Jurkat, Clone E6-1 (cell line): Measurements from ENCODE around the gene SFMBT2.
"Not testable (repeated sequence)": the region's sequence is repeated elsewhere in the genome, so short reads cannot be mapped to it uniquely, and the experiment has no call there.

Experiments used
- DNase-seq: peaks from one replicate; pipeline ENCODE4 v3.0.0-alpha.2; 2011; ENCODE audit warnings: low read depth, low spot score
- H3K4me3 ChIP-seq: 2 replicates; pipeline ENCODE4 v1.5.1; 2011; ENCODE audit warnings: mild to moderate bottlenecking, low read length, control low read depth, moderate library complexity

SFMBT2 gene

DNA sequence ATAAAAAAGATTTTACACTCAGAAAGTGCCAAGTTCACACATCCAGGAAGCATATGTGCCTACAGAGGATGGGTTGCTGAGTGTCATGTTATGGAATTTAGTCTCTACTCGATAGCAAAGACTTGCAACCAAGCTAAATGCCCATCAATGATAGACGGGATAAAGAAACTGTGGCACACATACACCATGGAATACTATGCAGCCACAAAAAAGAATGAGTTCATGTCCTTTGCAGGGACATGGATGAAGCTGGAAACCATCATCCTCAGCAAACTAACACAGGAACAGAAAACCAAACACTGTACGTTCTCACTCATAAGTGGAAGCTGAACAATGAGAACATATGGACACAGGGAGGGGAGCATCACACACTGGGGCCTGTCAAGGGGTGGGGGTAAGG, 198.1 kb downstream of the SFMBT2 start:
- not testable (repeated sequence) for H3K4me3 ChIP-seq

DNA sequence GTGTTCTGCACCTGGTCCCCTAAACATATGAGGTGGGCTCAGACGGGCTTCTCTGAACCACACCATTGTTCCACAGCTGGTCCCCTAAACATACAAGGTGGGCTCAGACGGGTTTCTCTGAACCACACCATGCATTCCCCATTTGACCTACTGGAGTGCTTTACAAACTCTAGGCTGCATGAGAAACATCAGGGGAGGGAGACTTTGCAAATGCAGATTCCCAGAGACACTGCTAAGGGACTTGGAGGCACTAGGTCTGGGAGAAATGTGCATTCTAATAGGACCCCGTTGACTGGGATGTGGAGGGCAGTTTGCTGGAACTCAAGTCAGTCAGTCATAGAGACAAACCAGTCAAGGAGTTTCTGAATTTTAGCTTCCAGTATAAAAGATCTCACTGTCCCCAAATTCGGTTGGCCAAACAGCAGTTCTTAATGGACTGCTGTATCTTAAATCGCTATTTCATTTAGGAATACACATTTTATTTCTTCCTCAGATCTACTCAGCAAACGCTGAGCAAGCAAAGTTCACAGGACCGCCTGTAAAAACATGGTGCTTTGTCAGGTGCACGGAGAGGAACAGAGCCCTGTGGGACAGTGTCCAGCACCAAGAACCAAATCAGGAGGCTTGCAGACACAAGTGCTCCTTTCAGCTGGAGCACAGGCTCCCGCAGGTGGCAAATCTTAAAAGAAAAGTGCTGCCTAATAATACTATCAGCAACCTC, 198.8 kb downstream of the SFMBT2 start:
- DNase-seq = no peak

More for the DNA sequence above, 198.1 kb downstream of the SFMBT2 start:
- not testable (repeated sequence) for DNase-seq

DNA sequence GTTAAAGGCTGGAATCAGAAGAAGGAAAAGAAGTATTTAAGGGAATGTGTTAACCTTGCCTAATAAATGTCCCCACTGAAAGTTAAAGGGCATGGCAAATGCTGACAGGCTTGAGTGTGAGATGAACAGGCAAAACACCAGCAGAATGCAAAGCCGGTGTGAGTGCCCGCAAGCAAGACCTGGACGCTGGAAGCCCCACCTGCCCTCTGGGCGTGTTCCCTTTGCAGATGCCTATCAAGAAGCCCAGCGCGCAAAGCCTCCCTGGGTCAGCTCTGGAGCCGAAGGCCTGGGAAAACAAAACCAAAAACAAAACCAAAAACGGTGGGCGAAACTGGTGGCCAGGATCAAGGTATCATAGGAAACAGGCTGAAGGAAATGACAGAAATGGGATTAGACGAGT, 200.3 kb downstream of the SFMBT2 start:
- H3K4me3 ChIP-seq = no peak overlapping the region
- DNase-seq = no peak

More for the DNA sequence above, 198.8 kb downstream of the SFMBT2 start:
- no peak overlapping the region for H3K4me3 ChIP-seq

DNA sequence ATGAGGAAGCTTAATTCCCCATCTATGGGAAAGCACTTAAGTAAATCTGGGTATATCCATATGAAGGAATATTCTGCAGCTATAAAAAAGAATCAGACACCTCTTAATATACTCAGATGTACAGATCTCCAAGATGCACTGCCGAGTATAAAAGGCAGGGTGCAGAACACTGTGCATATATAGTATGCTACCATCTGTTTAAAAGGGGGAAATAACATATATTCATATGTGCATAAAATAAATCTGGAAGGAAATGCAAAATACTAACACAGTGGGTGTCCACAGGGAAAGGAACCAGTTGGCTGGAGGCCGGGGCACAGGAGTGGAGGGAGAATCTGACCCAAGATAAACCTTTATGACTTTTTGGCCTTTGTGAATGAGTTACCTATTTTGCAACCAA, 201.4 kb downstream of the SFMBT2 start:
- H3K4me3 ChIP-seq = no peak overlapping the region
- no peak for DNase-seq

DNA sequence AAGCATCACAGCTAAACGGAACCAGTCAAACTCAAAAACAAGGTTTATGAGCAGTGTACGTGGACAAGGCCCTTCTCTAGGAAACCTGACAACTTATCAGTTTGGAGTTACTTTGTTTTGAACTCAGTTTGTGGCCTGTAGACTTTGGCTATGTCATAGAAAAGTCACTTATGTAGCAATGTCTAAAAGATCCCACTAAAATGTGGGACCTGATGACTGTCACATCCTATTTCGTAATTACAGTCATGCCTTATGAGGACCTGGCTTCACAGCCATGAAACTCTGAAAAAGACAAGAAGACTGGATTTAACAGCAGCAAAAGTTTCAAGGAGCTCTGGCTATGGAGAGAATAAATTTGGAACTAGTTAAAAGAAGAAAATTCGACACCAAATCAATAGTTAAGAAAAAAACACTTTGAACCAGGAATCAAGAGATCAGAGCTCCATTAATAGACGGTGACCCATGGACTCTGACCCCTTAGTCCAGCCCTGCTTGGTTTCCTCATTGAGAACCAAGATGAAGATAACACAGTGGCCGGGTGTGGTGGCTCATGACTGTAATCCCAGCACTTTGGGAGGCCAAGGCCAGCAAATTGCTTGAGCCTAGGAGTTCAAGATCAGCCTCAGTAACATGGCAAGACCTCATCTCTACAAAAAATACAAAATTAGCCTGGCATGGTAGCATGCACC, 204.3 kb downstream of the SFMBT2 start:
- DNase-seq = no peak
- H3K4me3 ChIP-seq = no peak overlapping the region

DNA sequence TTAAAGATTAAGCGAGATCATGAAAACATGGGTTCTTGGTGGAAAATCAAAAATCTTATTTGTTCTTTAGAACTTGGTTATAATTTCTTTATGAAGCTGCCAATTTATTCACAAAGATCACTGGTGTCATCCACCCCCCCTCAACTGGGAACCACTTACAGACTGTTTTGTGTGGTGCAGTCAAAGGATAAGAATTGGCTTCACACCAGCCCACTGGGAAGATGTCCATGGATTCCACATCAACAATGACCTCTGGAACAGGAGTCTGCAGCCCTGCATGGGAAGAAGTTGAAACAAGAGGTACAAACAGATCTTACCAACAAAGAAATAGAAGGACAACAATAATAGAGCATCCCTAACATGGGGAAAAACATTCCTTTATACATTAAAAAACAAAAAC, 205.2 kb downstream of the SFMBT2 start:
- no peak overlapping the region for H3K4me3 ChIP-seq
- no peak for DNase-seq

DNA sequence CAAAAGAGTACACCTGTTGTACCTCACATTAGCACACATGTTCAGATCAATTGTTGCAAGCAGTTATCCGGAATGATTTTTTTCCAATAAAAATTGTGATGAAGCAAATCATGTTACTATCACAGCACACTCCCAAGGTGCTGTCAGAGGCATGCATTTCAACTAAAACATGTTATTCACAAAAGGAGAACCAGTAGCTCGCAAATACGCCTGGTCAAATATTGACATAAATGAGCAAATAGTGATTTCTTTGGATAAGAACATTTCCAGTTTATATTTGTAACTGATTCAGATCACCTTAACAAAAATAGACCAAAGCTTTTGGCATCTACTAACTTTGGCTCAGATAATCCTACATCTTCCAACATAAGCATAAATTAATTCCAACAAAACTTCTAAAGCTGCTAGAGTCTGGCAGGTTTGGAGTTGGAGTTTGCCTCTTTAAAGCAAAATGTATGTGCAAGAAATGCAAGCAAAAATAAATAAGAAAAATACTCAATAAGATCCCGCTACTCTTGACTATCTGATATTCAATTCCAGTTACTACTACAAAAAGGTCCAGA, 208.0 kb downstream of the SFMBT2 start:
- no peak overlapping the region for H3K4me3 ChIP-seq
- no peak for DNase-seq

DNA sequence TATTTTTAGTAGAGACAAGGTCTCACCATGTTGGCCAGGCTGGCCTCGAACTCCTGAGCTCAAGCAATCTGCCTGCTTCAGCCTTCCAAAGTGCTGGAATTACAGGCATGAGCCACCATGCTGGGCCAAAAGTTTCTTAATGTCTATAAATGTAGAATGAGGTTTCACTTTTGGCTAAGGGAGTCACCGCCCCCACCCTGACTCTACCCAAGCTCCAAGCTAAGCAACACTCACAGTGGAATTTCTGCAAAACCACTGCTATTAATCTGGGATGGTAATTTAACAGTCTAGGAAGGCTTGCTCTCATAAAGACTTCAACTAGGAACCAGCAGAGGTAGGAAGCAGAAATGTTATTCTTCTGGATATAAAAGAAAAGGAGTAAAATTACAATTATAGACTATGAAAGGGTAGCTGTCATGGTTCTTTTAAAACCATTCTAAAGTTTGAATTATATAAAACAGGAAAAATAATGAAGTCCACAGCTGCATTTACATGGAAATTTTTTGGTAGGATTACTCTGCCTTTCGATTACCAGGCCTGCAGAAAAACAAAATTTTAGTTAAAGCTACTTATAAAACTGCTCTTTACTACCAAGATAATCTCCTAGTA, 211.6 kb downstream of the SFMBT2 start:
- DNase-seq = no peak

DNA sequence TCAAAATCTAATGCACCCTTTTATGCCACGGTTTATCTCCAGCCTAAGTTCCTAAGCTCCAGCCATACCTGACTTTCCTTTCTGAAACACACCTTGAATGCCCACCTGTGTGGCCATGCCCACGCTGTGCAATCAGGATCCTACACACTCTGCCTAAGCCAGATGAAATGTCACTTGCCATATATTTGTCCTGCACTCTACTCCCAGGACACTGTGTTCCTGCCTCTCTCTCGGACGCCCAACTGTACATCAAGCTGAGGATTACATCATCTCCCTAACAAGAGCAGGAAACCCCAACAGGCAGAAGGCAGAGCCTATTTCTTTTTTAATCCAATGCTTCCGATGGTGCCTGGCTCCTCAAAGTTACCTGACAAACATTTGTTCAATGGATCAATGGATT, 214.6 kb downstream of the SFMBT2 start:
- DNase-seq = no peak
- no peak overlapping the region for H3K4me3 ChIP-seq

More for the DNA sequence above, 211.6 kb downstream of the SFMBT2 start:
- no peak overlapping the region for H3K4me3 ChIP-seq

DNA sequence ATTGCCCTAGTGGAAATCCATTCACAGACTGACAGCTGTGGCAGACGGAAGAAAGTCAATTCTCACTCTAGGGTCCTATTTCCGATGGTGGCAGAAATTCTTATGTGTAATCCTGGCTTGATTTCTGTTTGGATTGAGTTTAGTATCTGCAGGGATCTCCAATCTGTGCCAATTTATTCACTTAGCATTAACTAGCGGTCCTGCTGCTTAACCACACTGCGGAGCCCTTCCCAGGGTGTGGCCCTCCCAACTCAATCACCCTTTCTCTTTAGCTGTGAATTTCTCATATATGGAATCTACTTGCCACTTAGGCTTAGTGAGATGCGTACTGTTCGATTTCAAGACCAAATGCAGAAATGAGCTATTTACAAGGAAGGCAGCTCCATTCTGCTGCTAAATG, 215.7 kb downstream of the SFMBT2 start:
- no peak overlapping the region for H3K4me3 ChIP-seq
- no peak for DNase-seq

DNA sequence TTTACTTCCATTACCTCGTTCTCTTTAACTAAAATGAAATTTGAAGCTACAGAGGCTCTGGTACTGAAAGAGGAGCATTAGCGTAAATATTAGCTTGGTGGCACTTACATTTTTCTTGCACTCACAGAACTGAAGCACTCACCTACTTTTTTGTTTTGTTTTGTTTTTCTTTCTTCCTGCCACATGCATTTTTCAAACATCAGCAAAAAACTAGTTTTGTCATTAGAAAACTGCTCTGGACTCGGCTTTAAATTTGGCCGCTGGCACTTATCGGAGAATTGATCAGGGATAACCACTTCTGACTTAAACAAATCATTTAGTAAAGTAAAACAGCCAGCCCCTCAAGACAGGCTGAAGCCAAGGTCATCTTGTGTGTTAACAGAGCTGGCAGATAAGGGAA, 216.3 kb downstream of the SFMBT2 start:
- no peak for DNase-seq

DNA sequence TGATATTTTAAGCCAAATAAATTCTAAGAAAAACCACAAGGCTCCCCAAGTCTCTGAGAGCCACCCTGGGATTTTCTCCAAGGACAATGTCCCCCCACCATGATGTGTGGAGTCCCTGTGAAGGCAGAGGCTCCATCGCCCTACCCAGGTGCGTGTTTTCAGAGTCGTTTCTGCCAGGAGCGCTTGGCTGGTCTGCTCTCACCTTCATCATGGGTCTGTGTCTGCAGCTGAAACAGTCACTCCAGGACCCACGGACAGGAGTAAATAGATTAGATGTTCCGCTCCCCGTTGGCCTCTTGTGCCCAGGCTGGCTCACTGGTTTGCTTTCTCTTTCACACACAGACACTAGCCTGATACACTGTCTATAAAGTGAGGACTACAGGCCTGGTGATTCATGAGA, 217.5 kb downstream of the SFMBT2 start:
- H3K4me3 ChIP-seq = no peak overlapping the region
- no peak for DNase-seq

More for the DNA sequence above, 216.3 kb downstream of the SFMBT2 start:
- H3K4me3 ChIP-seq = no peak overlapping the region

DNA sequence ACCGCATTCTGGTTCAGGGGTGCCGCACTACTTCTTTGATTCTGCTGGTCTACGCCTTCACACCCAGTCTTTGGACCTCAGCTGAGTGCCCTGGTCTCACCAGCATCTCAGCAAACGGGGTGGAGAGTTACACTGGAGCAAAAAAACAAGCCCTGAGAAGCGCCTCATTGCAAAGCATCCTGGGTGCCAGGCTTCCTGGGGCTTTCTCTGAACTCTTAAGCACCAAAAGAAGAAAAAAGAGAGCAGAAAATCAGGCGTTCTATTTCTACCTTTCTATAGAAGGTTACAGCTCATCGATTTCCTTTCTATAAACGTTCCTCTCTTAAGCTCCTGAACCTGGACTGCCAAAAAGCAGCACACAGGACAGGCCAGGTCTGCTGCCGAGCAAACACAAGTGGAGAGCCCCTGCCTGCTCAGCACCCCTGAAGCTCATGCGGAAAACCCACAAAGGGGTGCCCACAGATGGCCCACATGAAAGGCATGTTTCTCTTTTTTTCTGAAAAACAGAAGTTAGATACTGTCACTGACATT, 217.9 kb downstream of the SFMBT2 start:
- DNase-seq = peak; percentile 22
- no peak overlapping the region for H3K4me3 ChIP-seq

DNA sequence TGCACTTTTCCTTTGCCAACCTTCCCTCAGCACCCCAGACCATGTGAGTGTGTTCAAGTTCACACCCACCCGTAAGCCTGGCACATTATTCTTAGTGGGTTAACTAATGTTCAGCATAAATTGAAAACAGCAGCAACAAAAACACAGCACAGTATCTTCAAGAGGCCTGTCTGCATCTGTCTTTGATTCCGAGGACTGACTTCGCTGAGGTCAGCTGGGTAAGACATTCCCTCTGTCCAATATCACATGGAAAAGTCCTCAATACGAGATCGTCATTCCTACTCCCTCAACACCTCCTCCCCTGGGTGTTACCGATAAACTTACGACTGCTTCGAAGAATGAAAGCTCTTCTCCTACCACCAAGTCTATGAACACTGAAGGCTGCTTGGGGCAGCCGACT, 218.8 kb downstream of the SFMBT2 start:
- no peak for DNase-seq
- no peak overlapping the region for H3K4me3 ChIP-seq

DNA sequence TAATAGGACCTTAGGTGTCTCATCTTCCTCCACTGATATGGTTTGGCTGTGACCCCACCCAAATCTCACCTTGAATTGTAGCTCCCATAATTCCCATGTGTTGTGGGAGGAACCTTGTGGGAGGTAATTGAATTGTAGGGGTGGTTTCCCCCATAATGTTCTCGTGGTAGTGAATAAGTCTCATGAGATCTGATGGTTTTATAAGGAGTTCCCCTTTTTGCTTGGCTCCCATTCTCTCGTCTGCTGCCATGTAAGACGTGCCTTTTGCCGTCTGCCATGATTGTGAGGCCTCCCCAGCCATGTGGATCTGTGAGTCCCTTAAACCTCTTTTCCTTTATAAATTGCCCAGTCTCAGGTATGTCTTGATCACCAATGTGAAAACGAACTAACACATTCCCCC, 220.1 kb downstream of the SFMBT2 start:
- DNase-seq, H3K4me3 ChIP-seq: not testable (repeated sequence)

DNA sequence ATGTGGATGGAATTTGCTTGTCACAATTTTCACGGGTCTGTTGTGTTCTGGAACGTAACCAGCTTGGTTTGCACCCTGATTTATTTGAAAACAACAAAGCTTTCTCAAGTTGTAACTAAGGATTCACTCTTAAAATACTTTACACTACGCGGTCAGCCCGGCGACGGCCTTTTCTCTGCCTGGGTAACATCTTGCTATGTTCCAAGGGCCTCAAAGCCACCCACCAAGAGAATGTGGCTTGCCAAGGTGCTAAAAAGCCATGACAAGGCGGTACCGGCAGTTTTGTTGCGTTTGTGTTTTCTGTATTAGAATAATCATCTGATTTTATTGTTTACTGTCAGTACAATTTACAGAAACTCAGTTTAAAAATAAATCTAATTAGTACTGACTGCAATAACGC, 220.9 kb downstream of the SFMBT2 start:
- H3K4me3 ChIP-seq = no peak overlapping the region
- no peak for DNase-seq

DNA sequence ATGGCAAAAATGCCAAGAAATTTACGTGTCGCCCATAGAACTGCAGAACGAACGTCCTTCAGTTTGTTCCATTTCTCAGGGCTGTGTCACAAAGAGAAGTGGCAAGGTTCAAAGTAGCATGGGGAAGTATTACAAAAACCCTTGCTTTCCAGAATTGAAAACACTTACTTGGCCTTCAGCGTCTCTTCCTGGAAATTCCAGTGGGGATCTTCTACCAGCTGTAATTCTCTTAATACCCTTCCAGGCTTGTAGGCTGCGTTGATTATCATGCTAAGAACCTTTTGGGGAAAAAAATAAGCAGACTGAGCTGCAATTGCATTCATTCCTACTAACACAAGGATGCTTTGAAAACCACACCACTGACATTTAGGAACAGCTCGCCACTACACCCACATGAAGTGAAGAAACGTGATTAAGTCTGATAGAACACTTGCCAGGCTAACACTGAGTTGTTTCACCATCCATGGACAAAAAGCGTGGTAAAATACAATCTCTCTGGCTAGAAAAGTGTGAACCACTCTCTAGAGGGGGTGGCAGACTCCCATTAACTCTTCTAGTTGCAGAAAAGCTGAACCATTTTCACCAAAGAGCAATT, 222.3 kb downstream of the SFMBT2 start:
- DNase-seq = no peak
- no peak overlapping the region for H3K4me3 ChIP-seq

DNA sequence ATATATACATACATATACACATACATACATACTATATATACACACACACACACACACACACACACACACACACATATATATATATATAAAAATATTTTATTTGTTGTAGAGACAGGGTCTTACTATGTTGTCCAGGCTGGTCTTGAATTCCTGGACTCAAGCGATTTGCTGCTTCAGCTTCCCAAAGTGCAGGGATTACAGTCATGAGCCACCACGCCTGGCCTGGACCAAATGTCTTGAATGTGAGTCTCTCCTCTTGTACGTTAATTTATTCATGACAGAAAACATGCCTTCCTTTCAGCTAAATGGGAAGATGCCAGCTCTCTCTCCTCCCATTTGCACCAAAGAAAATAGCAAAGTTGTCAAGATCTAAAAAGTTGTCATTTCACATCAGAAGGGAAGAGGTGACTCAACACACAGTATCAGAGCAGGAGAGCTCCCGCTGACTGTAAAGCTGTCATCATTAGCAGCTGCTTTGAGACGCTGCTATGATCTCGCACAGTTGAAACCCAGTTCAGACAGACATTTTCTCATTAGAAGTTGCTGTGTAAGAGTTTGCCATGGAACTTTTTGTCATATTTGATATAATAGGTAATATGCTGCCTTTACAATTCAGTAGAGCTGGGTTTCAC, 224.3 kb downstream of the SFMBT2 start:
- H3K4me3 ChIP-seq = no peak overlapping the region
- no peak for DNase-seq

DNA sequence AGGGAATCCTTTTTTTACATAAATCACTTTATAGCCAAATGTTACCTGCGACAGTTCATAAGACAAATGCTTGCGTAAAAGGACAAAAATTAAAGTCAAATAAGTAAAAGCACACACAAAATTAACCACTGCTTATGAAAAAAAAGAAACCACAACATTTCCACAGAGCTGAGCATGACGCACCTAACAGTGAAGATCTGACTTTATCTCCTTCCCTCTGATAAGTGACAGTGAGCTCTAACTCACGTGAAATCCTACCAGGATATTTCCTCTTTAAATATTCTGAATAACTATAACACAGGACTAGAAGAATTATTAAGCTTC, 225.5 kb downstream of the SFMBT2 start:
- no peak for DNase-seq
- no peak overlapping the region for H3K4me3 ChIP-seq
